Activated CD8-positive, alpha-beta memory T cell treated with anti-CD3 and anti-CD28 coated beads for 4 hours (primary cell): ENCODE results near the gene ANKRD33.
"Not testable (repeated sequence)": the region's sequence is repeated elsewhere in the genome, so short reads cannot be mapped to it uniquely, and the experiment has no call there.

ENCODE experiments used
- DNase-seq, 2 donors: peaks; one replicate each; pipeline ENCODE4 v3.0.0-alpha.2; 2020; ENCODE audit warnings: low read depth in 2 of 2

The ANKRD33 gene

GRCh38 chr12:51879102-51879501 lies 8.8 kb upstream of the ANKRD33 start:
- DNase-seq, result no peak

- no peak for DNase-seq
Observed at GRCh38 chr12:51883295-51883694, 4.6 kb upstream of the ANKRD33 start.

GRCh38 chr12:51883998-51884675 lies 3.8 kb upstream of the ANKRD33 start:
- DNase-seq, result no peak

GRCh38 chr12:51884676-51885229 lies 3.1 kb upstream of the ANKRD33 start:
- no peak for DNase-seq

- DNase-seq, result not testable (repeated sequence)
Observed at GRCh38 chr12:51885294-51886020, 2.4 kb upstream of the ANKRD33 start.

- peak in 1 of 2 donors; percentile 8 for DNase-seq
Observed at GRCh38 chr12:51886021-51886710, 1.7 kb upstream of the ANKRD33 start.

GRCh38 chr12:51888316-51889215 lies 663 bp downstream of the ANKRD33 start:
- DNase-seq, result no peak

- no peak for DNase-seq
Observed at GRCh38 chr12:51889216-51890132, 1.6 kb downstream of the ANKRD33 start.

- no peak for DNase-seq
Observed at GRCh38 chr12:51890133-51890464, 2.2 kb downstream of the ANKRD33 start.

- DNase-seq, result no peak
Observed at GRCh38 chr12:51890511-51891171, 2.7 kb downstream of the ANKRD33 start.

GRCh38 chr12:51891843-51892242 lies 3.9 kb downstream of the ANKRD33 start:
- DNase-seq, result no peak

GRCh38 chr12:51893786-51894185 lies 5.9 kb downstream of the ANKRD33 start:
- DNase-seq, result no peak

GRCh38 chr12:51895378-51896135 lies 7.7 kb downstream of the ANKRD33 start:
- no peak for DNase-seq

GRCh38 chr12:51896236-51896635 lies 8.3 kb downstream of the ANKRD33 start:
- DNase-seq, result no peak

- DNase-seq, result no peak
Observed at GRCh38 chr12:51897181-51897580, 9.3 kb downstream of the ANKRD33 start.

- no peak for DNase-seq
Observed at GRCh38 chr12:51898506-51898905, 10.6 kb downstream of the ANKRD33 start.

GRCh38 chr12:51898937-51899336 lies 11.0 kb downstream of the ANKRD33 start:
- no peak for DNase-seq

GRCh38 chr12:51900323-51900889 lies 12.5 kb downstream of the ANKRD33 start:
- DNase-seq, result no peak
